ENCODE results near the gene PTX4. TPM values are rescaled to one million over a fixed set of nuclear protein-coding genes. Genes with fewer than 3 reads are reported as not detected.

The PTX4 gene
- total and polyA plus RNA-seq, 2 donors (not counting 3 experiments of a cell fraction or from before 2014, with no cell fraction given): 0.31 TPM; not detected in 1

DNA sequence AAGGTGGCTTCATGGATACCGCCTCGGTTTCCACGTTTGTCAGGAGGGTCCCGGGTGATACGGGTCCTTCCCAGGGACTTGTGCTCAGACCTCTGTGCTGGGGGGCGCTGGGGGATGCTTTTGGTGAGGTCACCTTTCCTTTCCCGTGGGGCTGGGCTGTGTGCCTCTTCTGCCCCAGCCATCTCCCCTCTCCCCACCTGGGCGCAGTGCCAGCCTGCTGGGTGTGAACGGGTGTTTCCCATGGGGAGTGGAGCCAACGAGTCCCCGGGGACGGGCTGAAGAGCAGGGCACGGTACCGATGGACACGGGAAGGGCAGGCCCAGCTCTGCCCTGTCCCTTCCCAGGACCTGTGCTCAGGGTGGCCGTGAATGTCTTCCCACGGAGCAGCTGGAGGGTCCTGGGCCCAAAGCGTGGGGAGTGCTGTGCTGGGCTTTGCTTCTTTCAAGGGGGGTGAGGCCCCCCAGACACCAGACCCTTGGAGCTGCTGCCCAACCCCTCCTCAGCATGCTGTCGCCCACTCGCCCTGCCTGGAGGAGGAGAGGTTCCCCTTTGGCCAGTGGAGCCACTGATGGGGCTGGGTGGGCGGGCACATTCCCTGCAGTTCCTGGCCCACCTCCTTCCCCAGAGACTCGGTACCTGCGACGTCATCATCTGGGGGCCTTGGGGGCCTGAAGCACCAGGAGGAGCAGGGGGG is 19.9 kb upstream of the PTX4 start:
- no peak overlapping the region for H3K9ac ChIP-seq (replicated peaks; ENCODE audit: extremely low read depth, insufficient read depth, low read length)
- no peaks in the 10 kb centered on the region for H3K9me1 ChIP-seq (replicated peaks; ENCODE audit: control insufficient read depth, extremely low read depth, insufficient read depth, low read length)
- no peak for TF ChIP-seq POLR2AphosphoS5 (IDR thresholded peaks at IDR 0.05; ENCODE audit: insufficient read depth, low read depth, low read length)
- TF ChIP-seq POLR2A (IDR thresholded peaks at IDR 0.05; ENCODE audit: low read depth, low read length): no peak
- TF ChIP-seq FOS (IDR thresholded peaks at IDR 0.05; ENCODE audit: borderline replicate concordance, insufficient read depth, low read length): no peak
- TF ChIP-seq, protein P1, sequence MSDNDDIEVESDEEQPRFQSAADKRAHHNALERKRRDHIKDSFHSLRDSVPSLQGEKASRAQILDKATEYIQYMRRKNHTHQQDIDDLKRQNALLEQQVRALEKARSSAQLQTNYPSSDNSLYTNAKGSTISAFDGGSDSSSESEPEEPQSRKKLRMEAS (IDR thresholded peaks at IDR 0.05; ENCODE audit: insufficient read depth, insufficient read length): no peak
- no peak for TF ChIP-seq CTCF (IDR thresholded peaks at IDR 0.05; ENCODE audit: extremely low read depth in 1 of 2, insufficient read depth in 1 of 2, low read depth in 1 of 2, low read length in 2 of 2)
- no peak for TF ChIP-seq JUN (IDR thresholded peaks at IDR 0.05; ENCODE audit: borderline replicate concordance, insufficient read depth, insufficient read length, low read depth)
- no peak for TF ChIP-seq GATA2 (IDR thresholded peaks at IDR 0.05; ENCODE audit: insufficient read depth, insufficient read length, low read depth, low read length)
- TF ChIP-seq EZH2 (IDR thresholded peaks at IDR 0.05; ENCODE audit: borderline replicate concordance, low read depth, low read length, severe bottlenecking): no peak
- no peak for TF ChIP-seq MYC (IDR thresholded peaks at IDR 0.05; ENCODE audit: low read depth, low read length)
- H3K9me3 ChIP-seq (replicated peaks; ENCODE audit: control insufficient read depth, insufficient read depth, low read length): no peaks in the 10 kb centered on the region
- DNase-seq (ENCODE audit: low read depth, low spot score) (no peak), FAIRE-seq (no peak)
- no peaks in the 10 kb centered on the region for H3K27me3 ChIP-seq (ENCODE audit: control insufficient read depth in 2 of 2, insufficient read depth in 2 of 2, low read length in 2 of 2)
- H3K4me1 ChIP-seq (ENCODE audit: control insufficient read depth, extremely low read depth, insufficient read depth, low read length): peaks cover 12% of the 10 kb centered on the region
- BruUV-seq (replicated peaks): no TSS peak
- no peak overlapping the region for H3K4me3 ChIP-seq (replicated peaks in 1 of 3; ENCODE audit: insufficient read depth in 1 of 3, low read depth in 1 of 3, low read length in 3 of 3)
- POLR2A ChIA-PET: no interaction called here
- no peaks in the 10 kb centered on the region for H4K20me1 ChIP-seq (replicated peaks; ENCODE audit: control insufficient read depth, extremely low read depth, insufficient read depth, low read length)
- H2AFZ ChIP-seq (ENCODE audit: low read depth, low read length): no peak overlapping the region
- H3K79me2 ChIP-seq (ENCODE audit: control insufficient read depth, insufficient read depth, low read length): no peaks in the 10 kb centered on the region
- intact Hi-C loops (cut with micrococcal nuclease): no loop called here
- peaks cover 5 to 13% of the 10 kb centered on the region in 2 experiments for H3K36me3 ChIP-seq (ENCODE audit: control insufficient read depth in 2 of 2, extremely low read depth in 1 of 2, insufficient read depth in 2 of 2, low read length in 2 of 2)
- no peak overlapping the region for H3K4me2 ChIP-seq (ENCODE audit: insufficient read depth, low read length)
- dilution Hi-C loops (cut with MboI; ENCODE audit: extremely low pct_ligation_motif_present, low sequenced_read_pairs): no loop called here
- CTCF ChIA-PET: interaction anchor here (0.6 to 0.9 kb wide), 2 partner anchors 14 to 35 kb away, joined by 3 to 5 read pairs; no protein-coding TSS in a partner anchor
- no peak overlapping the region for H3K27ac ChIP-seq (ENCODE audit: insufficient read depth, low read depth, low read length)

All from endothelial cell of umbilical vein (primary cell).